OCI-LY7 (cell line): ENCODE results near the gene MPP4.

Experiments
- EZH2phosphoT487 ChIP-seq: fragments of 200-600 bp; sonication (generic); IDR thresholded peaks from 2 replicates; pipeline ENCODE4 v1.6.1; 2018; ENCODE audit warnings: low read depth, borderline replicate concordance, mild to moderate bottlenecking, mixed run types, antibody characterized with exemption, low read length, moderate library complexity, mixed read lengths
- TF ChIP-seq, protein P1 (sequence below): fragments of 200-600 bp; sonication (generic); conservative IDR thresholded peaks from 2 replicates; pipeline ENCODE4 v1.5.1; 2014; ENCODE audit warnings: mild to moderate bottlenecking, antibody characterized with exemption, low read length, moderate library complexity, mixed read lengths

- TF ChIP-seq, protein P1, sequence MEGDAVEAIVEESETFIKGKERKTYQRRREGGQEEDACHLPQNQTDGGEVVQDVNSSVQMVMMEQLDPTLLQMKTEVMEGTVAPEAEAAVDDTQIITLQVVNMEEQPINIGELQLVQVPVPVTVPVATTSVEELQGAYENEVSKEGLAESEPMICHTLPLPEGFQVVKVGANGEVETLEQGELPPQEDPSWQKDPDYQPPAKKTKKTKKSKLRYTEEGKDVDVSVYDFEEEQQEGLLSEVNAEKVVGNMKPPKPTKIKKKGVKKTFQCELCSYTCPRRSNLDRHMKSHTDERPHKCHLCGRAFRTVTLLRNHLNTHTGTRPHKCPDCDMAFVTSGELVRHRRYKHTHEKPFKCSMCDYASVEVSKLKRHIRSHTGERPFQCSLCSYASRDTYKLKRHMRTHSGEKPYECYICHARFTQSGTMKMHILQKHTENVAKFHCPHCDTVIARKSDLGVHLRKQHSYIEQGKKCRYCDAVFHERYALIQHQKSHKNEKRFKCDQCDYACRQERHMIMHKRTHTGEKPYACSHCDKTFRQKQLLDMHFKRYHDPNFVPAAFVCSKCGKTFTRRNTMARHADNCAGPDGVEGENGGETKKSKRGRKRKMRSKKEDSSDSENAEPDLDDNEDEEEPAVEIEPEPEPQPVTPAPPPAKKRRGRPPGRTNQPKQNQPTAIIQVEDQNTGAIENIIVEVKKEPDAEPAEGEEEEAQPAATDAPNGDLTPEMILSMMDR, result no peak
- TF ChIP-seq EZH2phosphoT487, result no peak
Observed at GRCh38 chr2:201709049-201709448, 10.6 kb upstream of the MPP4 start.
